Measurements from ENCODE around the gene FBXO33. TPM values are rescaled to one million over a fixed set of nuclear protein-coding genes. Genes with fewer than 3 reads are reported as not detected.
A peak's percentile ranks its signal among the peaks of the same experiment; 100 is the strongest.

Gene FBXO33
- total RNA-seq, 1 experiment from 2014 or later: 3.9 TPM

DNA sequence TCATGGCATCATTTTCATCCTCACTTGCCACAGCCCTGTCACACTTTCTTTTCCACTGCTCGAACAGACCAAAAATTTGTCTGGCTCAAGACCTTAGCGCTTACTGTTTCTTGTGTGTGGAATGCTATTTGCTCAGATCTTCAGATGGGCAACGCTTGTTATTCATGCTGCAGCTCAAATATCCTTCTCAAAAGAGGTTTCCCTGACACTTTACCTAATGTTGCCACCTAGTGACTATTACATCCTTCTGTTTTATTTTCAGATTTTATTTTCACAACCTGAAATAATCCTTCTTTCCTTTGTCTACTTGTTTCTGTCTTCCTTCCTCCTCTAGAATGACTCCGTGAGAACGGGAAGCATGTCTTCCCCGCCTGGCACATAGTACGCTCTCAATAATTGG is 5.6 kb downstream of the FBXO33 start:
- TF ChIP-seq, protein P1, sequence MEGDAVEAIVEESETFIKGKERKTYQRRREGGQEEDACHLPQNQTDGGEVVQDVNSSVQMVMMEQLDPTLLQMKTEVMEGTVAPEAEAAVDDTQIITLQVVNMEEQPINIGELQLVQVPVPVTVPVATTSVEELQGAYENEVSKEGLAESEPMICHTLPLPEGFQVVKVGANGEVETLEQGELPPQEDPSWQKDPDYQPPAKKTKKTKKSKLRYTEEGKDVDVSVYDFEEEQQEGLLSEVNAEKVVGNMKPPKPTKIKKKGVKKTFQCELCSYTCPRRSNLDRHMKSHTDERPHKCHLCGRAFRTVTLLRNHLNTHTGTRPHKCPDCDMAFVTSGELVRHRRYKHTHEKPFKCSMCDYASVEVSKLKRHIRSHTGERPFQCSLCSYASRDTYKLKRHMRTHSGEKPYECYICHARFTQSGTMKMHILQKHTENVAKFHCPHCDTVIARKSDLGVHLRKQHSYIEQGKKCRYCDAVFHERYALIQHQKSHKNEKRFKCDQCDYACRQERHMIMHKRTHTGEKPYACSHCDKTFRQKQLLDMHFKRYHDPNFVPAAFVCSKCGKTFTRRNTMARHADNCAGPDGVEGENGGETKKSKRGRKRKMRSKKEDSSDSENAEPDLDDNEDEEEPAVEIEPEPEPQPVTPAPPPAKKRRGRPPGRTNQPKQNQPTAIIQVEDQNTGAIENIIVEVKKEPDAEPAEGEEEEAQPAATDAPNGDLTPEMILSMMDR (IDR thresholded peaks at IDR 0.05; ENCODE audit: unreplicated experiment): peak; percentile 16
- POLR2A ChIA-PET: interaction anchor here (1.0 to 2.6 kb wide), 5 partner anchors 160 to 324 kb away, joined by 4 to 13 read pairs (median 5); partner anchors contain the start of genes GEMIN2 and TRAPPC6B

GRCh38 chr14:39425947-39426346 is 6.3 kb downstream of the FBXO33 start:
- no peak for DNase-seq (ENCODE audit: unreplicated experiment)
- Mint-ChIP-seq H3K4me3 (ENCODE audit: unreplicated experiment) (no peak overlapping the region), H3K27ac (ENCODE audit: low read depth, unreplicated experiment) (no peak overlapping the region), H3K4me1 (ENCODE audit: insufficient read depth, unreplicated experiment) (peaks cover 40% of the 10 kb centered on the region), H3K27me3 (ENCODE audit: insufficient read depth, unreplicated experiment) (no peaks in the 10 kb centered on the region), H3K9me3 (ENCODE audit: unreplicated experiment) (no peaks in the 10 kb centered on the region), H3K36me3 (ENCODE audit: insufficient read depth, unreplicated experiment) (peaks cover 4% of the 10 kb centered on the region)
- CTCF ChIA-PET: interaction anchor here (0.5 to 2.9 kb wide), 20 partner anchors 9 to 1837 kb away, joined by 3 to 15 read pairs (median 3); partner anchors contain the start of genes GEMIN2, SEC23A and TRAPPC6B
- POLR2A ChIA-PET: interaction anchor here (0.9 to 2.6 kb wide), 6 partner anchors 17 to 324 kb away, joined by 3 to 13 read pairs (median 4); partner anchors contain the start of genes GEMIN2 and TRAPPC6B
- no TSS peak for BruUV-seq (replicated peaks)
- TF ChIP-seq, protein P1 (IDR thresholded peaks at IDR 0.05; ENCODE audit: unreplicated experiment): no peak
- intact Hi-C loops (cut with micrococcal nuclease): loop anchor here (1.0 kb wide), 1 partner anchor 319 kb away; no protein-coding TSS in a partner anchor

More for the DNA sequence above, 5.6 kb downstream of the FBXO33 start:
- BruUV-seq (replicated peaks): no TSS peak
- DNase-seq (ENCODE audit: unreplicated experiment): peak; percentile 54
- Mint-ChIP-seq H3K4me1 (ENCODE audit: insufficient read depth, unreplicated experiment) (peaks cover 40% of the 10 kb centered on the region), H3K9me3 (ENCODE audit: unreplicated experiment) (no peaks in the 10 kb centered on the region), H3K27ac (ENCODE audit: low read depth, unreplicated experiment) (no peak overlapping the region), H3K36me3 (ENCODE audit: insufficient read depth, unreplicated experiment) (peaks cover 8% of the 10 kb centered on the region), H3K27me3 (ENCODE audit: insufficient read depth, unreplicated experiment) (no peaks in the 10 kb centered on the region), H3K4me3 (ENCODE audit: unreplicated experiment) (no peak overlapping the region)
- intact Hi-C loops (cut with micrococcal nuclease): loop anchor here (1.0 kb wide), 1 partner anchor 319 kb away; no protein-coding TSS in a partner anchor
- CTCF ChIA-PET: interaction anchor here (0.6 to 2.9 kb wide), 25 partner anchors 8 to 713 kb away, joined by 3 to 15 read pairs (median 4); partner anchors contain the start of genes GEMIN2, SEC23A and TRAPPC6B

DNA sequence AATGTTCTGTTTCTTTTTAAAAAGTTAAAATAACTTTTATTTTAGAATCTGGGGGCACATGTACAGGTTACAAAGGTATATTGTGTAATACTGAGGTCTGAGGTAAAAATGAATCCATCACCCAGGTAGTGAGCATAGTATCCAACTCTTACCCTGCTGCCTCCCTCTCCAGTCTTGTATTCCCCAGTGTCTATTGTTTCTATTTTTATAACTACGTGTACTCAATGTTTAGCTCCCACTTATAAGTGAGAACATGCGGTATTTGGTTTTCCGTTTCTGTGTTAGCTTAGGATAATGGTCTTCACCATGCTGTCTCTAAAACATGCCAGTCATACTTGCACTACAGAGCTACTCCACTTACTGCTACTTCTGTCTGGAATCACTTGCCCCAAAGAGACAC is 8.4 kb downstream of the FBXO33 start:
- Mint-ChIP-seq H3K9me3 (ENCODE audit: unreplicated experiment) (no peaks in the 10 kb centered on the region), H3K27me3 (ENCODE audit: insufficient read depth, unreplicated experiment) (no peaks in the 10 kb centered on the region), H3K27ac (ENCODE audit: low read depth, unreplicated experiment) (no peak overlapping the region), H3K36me3 (ENCODE audit: insufficient read depth, unreplicated experiment) (peaks cover 4% of the 10 kb centered on the region), H3K4me3 (ENCODE audit: unreplicated experiment) (no peak overlapping the region), H3K4me1 (ENCODE audit: insufficient read depth, unreplicated experiment) (peaks cover 28% of the 10 kb centered on the region)
- no TSS peak for BruUV-seq (replicated peaks)
- TF ChIP-seq, protein P1 (IDR thresholded peaks at IDR 0.05; ENCODE audit: unreplicated experiment): no peak
- no peak for DNase-seq (ENCODE audit: unreplicated experiment)
- CTCF ChIA-PET: interaction anchor here (1.1 to 1.4 kb wide), 3 partner anchors 9 to 315 kb away, joined by 3 read pairs; no protein-coding TSS in a partner anchor
- POLR2A ChIA-PET: interaction anchor here (3.7 kb wide), 1 partner anchor 8 kb away, joined by 26 read pairs; the partner anchor contains the start of gene FBXO33
- intact Hi-C loops (cut with micrococcal nuclease): no loop called here

- Mint-ChIP-seq H3K9me3 (ENCODE audit: unreplicated experiment) (no peaks in the 10 kb centered on the region), H3K4me3 (ENCODE audit: unreplicated experiment) (no peak overlapping the region), H3K27me3 (ENCODE audit: insufficient read depth, unreplicated experiment) (no peaks in the 10 kb centered on the region), H3K4me1 (ENCODE audit: insufficient read depth, unreplicated experiment) (peaks cover 22% of the 10 kb centered on the region), H3K36me3 (ENCODE audit: insufficient read depth, unreplicated experiment) (peaks cover 4% of the 10 kb centered on the region), H3K27ac (ENCODE audit: low read depth, unreplicated experiment) (no peak overlapping the region)
- intact Hi-C loops (cut with micrococcal nuclease): no loop called here
- DNase-seq (ENCODE audit: unreplicated experiment): no peak
- TF ChIP-seq, protein P1 (IDR thresholded peaks at IDR 0.05; ENCODE audit: unreplicated experiment): no peak
- POLR2A ChIA-PET: interaction anchor here (0.7 to 3.7 kb wide), 3 partner anchors 9 to 15 kb away, joined by 3 to 26 read pairs (median 4); partner anchors contain the start of gene FBXO33
- CTCF ChIA-PET: interaction anchor here (0.7 to 1.4 kb wide), 4 partner anchors 8 to 1412 kb away, joined by 3 to 4 read pairs (median 3); no protein-coding TSS in a partner anchor
- no TSS peak for BruUV-seq (replicated peaks)
These were observed 10.0 kb downstream of the FBXO33 start for GRCh38 chr14:39422243-39422642.
